Measurements from ENCODE around the gene SLC9C2. TPM values are rescaled to one million over a fixed set of nuclear protein-coding genes. Genes with fewer than 3 reads are reported as not detected.
"Not testable (repeated sequence)": the region's sequence is repeated elsewhere in the genome, so short reads cannot be mapped to it uniquely, and the experiment has no call there.

Gene SLC9C2
- total and polyA plus RNA-seq, 2 donors from 2014 or later: 0.52 to 0.72 TPM

- H3K9me3 ChIP-seq (ENCODE audit: control insufficient read depth in 2 of 3, insufficient read depth in 1 of 3, low read length in 3 of 3): no peaks in the 10 kb centered on the region
- no peaks in the 10 kb centered on the region for H3K4me1 ChIP-seq (ENCODE audit: control insufficient read depth in 2 of 3, insufficient read depth in 2 of 3, low read depth in 1 of 3, low read length in 3 of 3)
- FAIRE-seq: no peak
- DNase-seq: no peak
- no peaks in the 10 kb centered on the region for H3K27me3 ChIP-seq (ENCODE audit: control insufficient read depth, insufficient read depth, low read length)
- no peak overlapping the region for H3K4me3 ChIP-seq (ENCODE audit: low read length in 3 of 3)
- H3K36me3 ChIP-seq (ENCODE audit: control insufficient read depth in 2 of 3, insufficient read depth in 3 of 3, low read length in 3 of 3): no peaks in the 10 kb centered on the region
- intact Hi-C loops (cut with DNase I): no loop called here
- no peak for TF ChIP-seq CTCF (IDR thresholded peaks at IDR 0.05; ENCODE audit: borderline replicate concordance, extremely low read depth, insufficient read depth)
- H3K9ac ChIP-seq (ENCODE audit: low read length in 3 of 3): no peak overlapping the region
- no peak overlapping the region for H3K27ac ChIP-seq (ENCODE audit: low read depth in 2 of 2, low read length in 2 of 2)
Measured at GRCh38 chr1:173568483-173568882, 34.4 kb downstream of the SLC9C2 start.

GRCh38 chr1:173563846-173564245 lies 39.0 kb downstream of the SLC9C2 start:
- H3K4me1 ChIP-seq (ENCODE audit: control insufficient read depth in 2 of 3, insufficient read depth in 2 of 3, low read depth in 1 of 3, low read length in 3 of 3); FAIRE-seq; H3K36me3 ChIP-seq (ENCODE audit: control insufficient read depth in 2 of 3, insufficient read depth in 3 of 3, low read length in 3 of 3); intact Hi-C loops (cut with DNase I); H3K27ac ChIP-seq (ENCODE audit: low read depth in 2 of 2, low read length in 2 of 2); DNase-seq; H3K9me3 ChIP-seq (ENCODE audit: control insufficient read depth in 2 of 3, insufficient read depth in 1 of 3, low read length in 3 of 3); H3K27me3 ChIP-seq (ENCODE audit: control insufficient read depth, insufficient read depth, low read length); H3K9ac ChIP-seq (ENCODE audit: low read length in 3 of 3); H3K4me3 ChIP-seq (ENCODE audit: low read length in 3 of 3): not testable (repeated sequence)

- intact Hi-C loops (cut with DNase I): no loop called here
- Histone ChIP-seq H3K9ac (ENCODE audit: low read length in 3 of 3) (no peak overlapping the region), H3K27ac (ENCODE audit: low read depth in 2 of 2, low read length in 2 of 2) (no peak overlapping the region), H3K36me3 (ENCODE audit: control insufficient read depth in 2 of 3, insufficient read depth in 3 of 3, low read length in 3 of 3) (no peaks in the 10 kb centered on the region), H3K9me3 (ENCODE audit: control insufficient read depth in 2 of 3, insufficient read depth in 1 of 3, low read length in 3 of 3) (no peaks in the 10 kb centered on the region), H3K4me3 (ENCODE audit: low read length in 3 of 3) (no peak overlapping the region), H3K27me3 (ENCODE audit: control insufficient read depth, insufficient read depth, low read length) (no peaks in the 10 kb centered on the region), H3K4me1 (ENCODE audit: control insufficient read depth in 2 of 3, insufficient read depth in 2 of 3, low read depth in 1 of 3, low read length in 3 of 3) (no peaks in the 10 kb centered on the region)
- TF ChIP-seq CTCF (IDR thresholded peaks at IDR 0.05; ENCODE audit: borderline replicate concordance, extremely low read depth, insufficient read depth): no peak
- no peak for DNase-seq
- FAIRE-seq: no peak
Measured at GRCh38 chr1:173562813-173563212, 40.1 kb downstream of the SLC9C2 start.

- Histone ChIP-seq H3K9me3 (ENCODE audit: control insufficient read depth in 2 of 3, insufficient read depth in 1 of 3, low read length in 3 of 3) (no peaks in the 10 kb centered on the region), H3K27ac (ENCODE audit: low read depth in 2 of 2, low read length in 2 of 2) (no peak overlapping the region), H3K27me3 (ENCODE audit: control insufficient read depth, insufficient read depth, low read length) (no peaks in the 10 kb centered on the region), H3K36me3 (ENCODE audit: control insufficient read depth in 2 of 3, insufficient read depth in 3 of 3, low read length in 3 of 3) (no peaks in the 10 kb centered on the region), H3K4me3 (ENCODE audit: low read length in 3 of 3) (no peak overlapping the region), H3K4me1 (ENCODE audit: control insufficient read depth in 2 of 3, insufficient read depth in 2 of 3, low read depth in 1 of 3, low read length in 3 of 3) (no peaks in the 10 kb centered on the region), H3K9ac (ENCODE audit: low read length in 3 of 3) (no peak overlapping the region)
- FAIRE-seq: no peak
- TF ChIP-seq CTCF (IDR thresholded peaks at IDR 0.05; ENCODE audit: borderline replicate concordance, extremely low read depth, insufficient read depth): no peak
- intact Hi-C loops (cut with DNase I): no loop called here
- no peak for DNase-seq
Measured at GRCh38 chr1:173561263-173561662, 41.6 kb downstream of the SLC9C2 start.

Data from kidney (tissue), 14 donors.